HTERT RPE-1 (cell line): ENCODE measurements around the gene CCL28.

Source experiments
- in situ Hi-C: fragments of 300-500 bp; cut with MboI; formaldehyde crosslinking; loops from 4 replicates; pipeline ENCODE4 v1.14.3; 2020; ENCODE audit warnings: low sequenced_read_pairs

Gene CCL28

GRCh38 chr5:43358726-43359125 lies 53.5 kb downstream of the CCL28 start:
- in situ Hi-C loops: no loop called here

- in situ Hi-C loops: no loop called here
These were observed 53.9 kb downstream of the CCL28 start for GRCh38 chr5:43358301-43358700.

GRCh38 chr5:43357878-43358281 lies 54.3 kb downstream of the CCL28 start:
- in situ Hi-C loops: no loop called here

- in situ Hi-C loops: no loop called here
These were observed 55.1 kb downstream of the CCL28 start for GRCh38 chr5:43357067-43357466.

- in situ Hi-C loops: no loop called here
These were observed 57.4 kb downstream of the CCL28 start for GRCh38 chr5:43354774-43355173.

- in situ Hi-C loops: no loop called here
These were observed 58.5 kb downstream of the CCL28 start for GRCh38 chr5:43353668-43354067.

GRCh38 chr5:43352915-43353314 lies 59.3 kb downstream of the CCL28 start:
- in situ Hi-C loops: no loop called here

GRCh38 chr5:43352131-43352530 lies 60.1 kb downstream of the CCL28 start:
- in situ Hi-C loops: no loop called here

GRCh38 chr5:43348861-43349363 lies 63.3 kb downstream of the CCL28 start:
- in situ Hi-C loops: no loop called here

GRCh38 chr5:43348207-43348606 lies 64.0 kb downstream of the CCL28 start:
- in situ Hi-C loops: no loop called here

GRCh38 chr5:43338862-43339261 lies 73.3 kb downstream of the CCL28 start:
- in situ Hi-C loops: no loop called here

GRCh38 chr5:43336159-43336558 lies 76.0 kb downstream of the CCL28 start:
- in situ Hi-C loops: no loop called here

- in situ Hi-C loops: no loop called here
These were observed 76.5 kb downstream of the CCL28 start for GRCh38 chr5:43335681-43336080.

- in situ Hi-C loops: no loop called here
These were observed 79.8 kb downstream of the CCL28 start for GRCh38 chr5:43332401-43332800.
